GM21825 (cell line): ENCODE results near the gene SEMA4C.

Source experiments
- ATAC-seq: cut with Tn5 transposase; IDR thresholded peaks from one replicate; pipeline ENCODE4 v1.9.1; 2021; ENCODE audit warnings: mild to moderate bottlenecking, moderate library complexity; ENCODE audit not compliant: unreplicated experiment

SEMA4C gene

DNA sequence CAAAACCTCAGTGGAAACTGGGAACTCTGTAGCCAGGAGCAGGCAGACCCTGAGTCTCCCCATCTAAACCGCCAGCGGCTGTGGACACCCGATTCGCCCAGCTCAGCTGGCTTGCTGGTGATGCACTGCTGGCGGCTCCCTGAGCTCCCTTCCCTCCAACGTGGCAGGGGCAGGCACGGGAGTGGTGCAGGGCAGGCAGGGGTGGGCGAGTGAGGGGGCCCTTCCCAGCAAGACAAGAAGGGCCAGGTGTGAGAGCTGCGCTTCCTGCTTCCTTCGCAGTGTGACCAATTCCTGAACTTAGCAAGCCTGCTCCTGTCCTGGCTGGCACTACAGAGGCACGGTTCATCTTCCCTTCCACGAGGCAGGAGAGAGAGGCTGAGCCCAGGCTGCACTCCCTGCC is 12.3 kb upstream of the SEMA4C start:
- no peak for ATAC-seq

DNA sequence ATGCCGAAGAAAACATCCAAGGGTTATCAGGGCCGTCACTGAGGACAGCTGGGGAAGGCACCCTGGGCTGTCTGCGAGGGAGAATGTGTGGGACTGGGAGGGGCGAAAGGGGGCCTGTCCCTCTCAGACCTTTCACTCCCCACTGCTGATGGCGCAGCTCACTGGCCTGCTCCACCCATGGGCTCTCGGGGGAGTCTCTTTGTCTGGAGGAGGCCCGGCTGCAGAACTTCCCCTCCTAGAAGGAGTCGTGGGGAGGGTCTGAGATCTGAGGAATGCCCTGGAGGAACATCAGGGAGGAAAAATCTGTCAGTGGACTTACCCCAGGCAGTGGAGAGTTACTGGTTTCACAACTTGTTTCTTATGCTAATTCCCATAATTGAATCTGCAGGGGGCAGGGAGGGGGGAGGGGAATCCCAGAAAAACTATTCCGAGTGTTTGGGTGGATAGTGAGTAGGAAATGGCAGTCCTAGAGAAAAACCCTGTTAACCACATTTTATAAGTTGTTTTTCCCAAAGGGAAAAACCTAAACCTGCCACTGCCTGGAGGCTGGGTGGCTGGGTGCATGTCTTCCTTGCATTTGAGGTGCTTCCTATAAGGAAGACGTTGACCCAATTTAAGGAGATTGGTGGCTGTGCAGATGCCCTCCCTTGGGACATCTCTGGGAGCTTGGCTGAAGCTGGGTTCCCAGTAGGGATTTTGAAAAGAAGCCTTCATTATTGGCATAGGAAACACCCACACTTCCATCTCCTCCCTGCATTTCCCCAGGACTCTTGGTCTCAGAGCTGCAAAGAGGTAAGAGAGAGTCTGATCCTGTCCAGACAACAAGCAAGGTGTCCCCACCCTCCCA is 11.7 kb upstream of the SEMA4C start:
- ATAC-seq: no peak

DNA sequence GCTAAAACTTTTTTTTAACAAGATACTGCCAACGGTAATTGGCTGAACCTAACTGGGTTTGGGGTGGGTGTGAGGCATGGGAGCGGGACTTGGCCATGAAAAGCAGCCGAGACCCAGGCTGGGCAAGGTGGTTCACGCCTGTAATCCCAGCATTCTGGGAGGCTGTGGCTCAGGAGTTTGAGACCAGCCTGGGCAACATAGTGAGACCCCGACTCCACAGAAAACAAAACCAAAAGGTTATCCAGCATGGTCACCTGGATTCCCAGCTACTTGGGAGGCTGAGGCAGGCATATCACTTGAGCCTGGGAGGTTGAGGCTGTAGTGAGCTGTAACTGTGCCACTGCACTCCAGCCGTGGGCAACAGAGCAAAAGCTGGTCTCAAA is 11.0 kb upstream of the SEMA4C start:
- ATAC-seq: no peak

DNA sequence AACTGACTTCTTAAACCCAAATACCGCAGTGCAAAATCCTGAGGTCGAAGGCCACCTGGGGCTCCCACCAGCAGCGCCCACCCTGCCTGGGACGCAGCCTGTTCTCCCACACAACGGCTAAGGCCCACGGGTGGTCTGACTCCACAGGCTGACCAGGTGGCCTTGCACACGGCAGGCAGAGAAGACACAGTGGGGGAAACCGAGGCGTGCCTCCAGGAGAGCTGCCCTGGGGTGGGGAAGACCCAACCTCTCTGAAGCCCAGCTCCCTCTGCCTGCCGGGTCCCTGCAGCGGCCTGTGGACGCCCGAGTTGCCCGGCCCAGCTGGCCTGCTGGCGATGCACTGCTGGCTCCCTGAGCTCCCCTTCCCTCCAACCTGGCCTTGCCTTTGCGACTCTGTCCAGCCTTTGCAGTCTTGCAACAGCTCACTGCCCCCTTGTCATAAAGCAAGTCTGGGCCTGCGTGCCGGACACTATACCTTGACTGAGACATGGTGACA is 9.7 kb upstream of the SEMA4C start:
- no peak for ATAC-seq

DNA sequence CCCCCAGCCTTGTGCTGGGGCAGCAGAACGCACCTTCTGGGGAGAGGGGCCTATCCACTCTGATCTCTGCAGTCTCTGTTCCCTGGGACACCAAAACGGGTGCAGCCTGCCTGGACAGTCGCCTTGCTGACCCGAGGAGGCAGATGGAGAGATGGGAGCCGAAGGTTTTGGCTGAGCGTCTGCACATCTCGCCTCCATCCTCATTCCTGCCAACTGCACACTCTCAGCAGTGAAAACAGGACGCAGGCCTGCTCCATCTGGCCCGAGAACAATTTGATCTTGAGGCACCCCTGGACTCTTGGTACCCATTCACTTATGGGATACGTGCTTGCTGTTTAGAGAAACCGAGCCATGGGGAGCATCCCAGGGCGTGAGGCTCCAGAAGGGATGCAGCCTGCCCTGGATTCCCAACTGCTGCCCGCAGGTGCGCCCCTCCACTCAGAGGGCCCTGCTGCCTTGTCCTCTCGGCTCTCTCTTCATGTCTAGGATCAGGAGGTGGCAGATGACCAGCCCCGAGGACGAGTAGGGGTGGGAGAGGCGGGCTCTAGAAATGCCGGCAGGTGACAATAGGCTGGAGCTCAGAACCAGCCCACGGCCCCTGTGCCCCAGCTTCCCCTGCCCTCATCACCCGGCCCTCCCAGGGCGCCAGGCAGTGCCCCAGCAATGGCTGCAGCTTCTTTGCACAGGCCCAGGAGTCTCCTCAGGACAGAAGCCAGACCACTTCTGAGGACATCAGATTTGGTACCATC is 9.1 kb upstream of the SEMA4C start:
- no peak for ATAC-seq

DNA sequence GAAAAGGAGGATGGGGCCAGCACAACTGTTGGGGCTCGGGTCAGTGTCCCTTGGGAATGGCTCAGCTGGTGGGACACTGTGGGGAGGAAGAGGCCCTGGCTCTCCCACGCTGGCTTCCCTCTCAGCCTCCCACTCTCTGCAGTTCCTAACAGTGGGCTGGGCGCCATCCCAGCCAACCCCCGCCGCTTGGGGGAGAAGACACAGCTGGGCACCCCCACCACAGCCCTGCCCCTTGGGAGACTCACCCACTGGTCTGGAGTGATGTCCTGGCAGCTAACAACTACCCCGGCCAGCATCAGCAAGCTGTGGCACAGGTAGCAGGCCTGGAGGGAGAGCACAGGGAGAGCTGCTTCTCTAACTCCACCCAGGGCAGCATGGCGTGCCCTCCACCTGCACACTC is 8.3 kb upstream of the SEMA4C start:
- ATAC-seq: no peak

DNA sequence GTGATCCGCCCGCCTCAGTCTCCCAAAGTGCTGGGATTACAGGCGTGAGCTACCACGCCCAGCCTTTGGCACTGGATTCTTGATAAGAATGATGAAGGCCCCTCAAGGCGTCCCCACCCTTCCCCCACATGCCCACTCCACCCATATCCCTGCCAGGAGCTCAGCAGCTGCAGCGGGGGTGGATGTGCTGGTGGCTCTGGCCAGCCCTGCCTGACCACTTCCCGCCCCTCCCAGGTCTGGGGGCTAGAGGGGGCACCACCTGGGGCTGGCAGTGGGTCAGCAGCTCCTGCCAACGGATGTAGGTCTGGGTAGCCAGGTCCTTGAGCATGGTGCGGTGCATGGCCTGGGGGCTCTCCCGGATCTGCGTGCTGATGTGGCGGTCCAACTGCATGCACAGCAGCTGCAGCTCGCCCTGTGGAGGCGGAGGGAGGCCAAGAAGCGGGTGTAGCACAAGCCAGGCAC is 7.8 kb upstream of the SEMA4C start:
- ATAC-seq: no peak

DNA sequence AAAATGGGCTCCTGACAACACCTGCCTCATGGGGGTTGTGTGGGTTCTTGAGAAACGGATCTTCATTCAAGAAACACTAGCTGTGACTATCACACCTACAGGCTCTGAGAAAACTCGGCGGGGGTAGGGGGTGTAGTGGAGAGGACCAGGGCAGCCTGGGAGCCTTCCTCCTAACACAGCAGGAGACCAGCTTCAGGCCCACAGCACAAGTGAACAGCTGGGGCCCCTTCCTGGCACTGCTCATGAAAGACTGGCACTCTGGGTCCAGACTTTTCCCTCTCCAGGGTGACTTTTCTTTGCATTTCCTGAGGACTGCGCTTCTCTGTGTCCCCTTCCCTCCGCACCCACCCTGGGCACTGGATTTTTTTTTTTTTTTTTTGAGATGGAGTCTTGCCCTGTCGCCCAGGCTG is 7.2 kb upstream of the SEMA4C start:
- ATAC-seq: no peak

DNA sequence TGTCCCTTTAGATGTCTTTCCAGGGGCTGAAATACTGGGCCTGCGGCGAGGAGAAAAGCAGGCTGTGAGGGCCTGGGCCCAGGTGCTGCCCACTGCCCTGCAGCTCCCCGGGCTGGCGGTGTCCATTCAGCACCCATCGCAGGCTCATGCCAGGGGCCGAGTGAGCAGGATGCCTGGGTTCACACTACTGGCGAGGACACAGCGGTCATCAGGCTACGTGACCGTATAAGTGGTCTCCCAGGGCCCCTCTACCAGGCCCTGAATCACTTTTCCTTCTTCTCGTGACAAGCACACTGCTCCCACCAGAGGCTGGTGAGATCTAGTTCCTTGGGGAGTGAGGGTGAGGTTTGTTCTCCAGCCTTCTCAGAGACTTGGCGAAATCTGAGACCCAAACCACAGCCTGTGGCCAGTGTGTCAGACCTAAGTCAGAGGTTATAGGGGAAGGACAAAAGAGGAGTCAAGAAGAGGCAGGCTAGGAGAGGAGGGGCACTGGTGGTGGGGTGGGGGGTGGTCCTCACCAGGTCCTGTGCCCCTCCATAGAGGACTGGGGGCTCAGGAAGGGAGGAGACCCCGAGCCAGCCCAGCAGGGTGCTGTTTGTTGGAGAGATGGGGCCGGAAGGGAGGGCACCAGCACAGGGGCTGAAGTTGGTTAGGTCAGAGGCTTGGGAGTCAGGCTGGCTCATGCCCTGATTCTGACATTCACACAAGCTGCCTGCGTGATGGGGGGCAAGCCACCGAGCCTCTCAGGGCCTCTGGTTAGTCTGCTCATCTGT is 6.6 kb upstream of the SEMA4C start:
- ATAC-seq: no peak

DNA sequence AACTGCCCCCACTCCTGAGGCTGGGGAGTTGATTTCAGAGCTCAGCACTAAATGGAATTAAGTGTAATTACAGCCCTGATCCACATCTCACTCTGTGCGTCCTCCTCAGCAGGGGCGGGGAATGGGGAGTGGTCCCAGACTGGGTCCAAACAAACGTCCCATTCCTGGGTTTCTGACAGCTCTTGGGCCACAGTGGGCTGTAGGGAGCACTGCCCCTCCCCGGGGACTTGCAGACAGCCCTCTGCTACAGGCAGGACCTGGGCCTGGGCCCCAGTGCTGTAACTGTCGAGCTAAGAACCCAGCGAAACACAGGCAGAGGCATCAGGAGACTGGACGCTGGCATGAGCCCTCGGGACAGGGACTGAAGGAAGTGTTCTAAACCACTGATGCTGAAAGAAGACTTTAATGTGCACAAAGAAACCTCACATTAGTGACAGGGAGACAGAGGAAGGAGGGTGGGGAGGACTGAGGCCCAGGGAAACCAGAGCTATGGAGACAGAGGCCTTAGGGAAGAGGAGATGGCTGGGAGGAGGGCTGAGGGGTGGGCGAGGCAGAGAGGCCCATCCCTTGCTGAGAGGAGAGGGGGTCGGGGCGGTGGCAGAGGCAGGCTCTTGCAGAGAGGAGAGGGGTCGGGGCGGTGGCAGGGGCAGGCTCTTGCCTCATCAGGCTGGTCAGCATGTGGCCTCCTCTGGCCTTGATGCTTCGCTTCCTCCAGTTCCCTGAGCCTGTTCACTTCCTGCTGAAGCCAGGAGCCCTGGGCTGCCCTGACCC is 5.8 kb upstream of the SEMA4C start:
- no peak for ATAC-seq

DNA sequence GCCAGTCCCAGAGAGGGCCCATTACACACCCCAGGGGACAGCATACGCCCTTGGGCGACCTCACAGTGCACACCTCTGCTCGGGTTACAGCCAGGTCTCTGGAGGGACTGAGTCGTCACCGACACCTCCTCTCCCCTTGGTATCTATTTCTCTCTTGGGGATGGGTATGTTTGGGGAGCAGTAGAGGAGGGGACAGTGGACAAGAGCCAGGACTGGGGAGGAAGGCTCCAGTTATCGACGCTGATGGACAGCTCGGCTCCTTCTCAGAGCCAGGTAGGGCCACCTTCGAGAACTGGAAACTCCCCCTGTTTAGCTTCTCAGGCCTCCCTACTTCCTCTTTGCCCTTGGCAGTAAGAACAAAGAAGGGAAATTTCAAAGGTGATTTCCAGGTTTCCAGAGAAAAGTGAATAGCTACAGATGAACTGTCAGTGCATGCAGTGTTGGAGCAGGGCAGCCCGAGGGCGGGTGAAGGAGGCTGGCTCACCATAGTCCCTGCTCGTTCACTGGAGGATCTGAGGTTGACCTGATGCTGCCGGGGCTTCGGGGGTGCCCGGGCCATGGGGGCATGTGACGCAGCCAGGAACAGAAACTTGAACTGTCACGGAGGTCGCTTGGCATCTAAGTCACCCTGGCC is 4.4 kb upstream of the SEMA4C start:
- ATAC-seq: peak; percentile 49

DNA sequence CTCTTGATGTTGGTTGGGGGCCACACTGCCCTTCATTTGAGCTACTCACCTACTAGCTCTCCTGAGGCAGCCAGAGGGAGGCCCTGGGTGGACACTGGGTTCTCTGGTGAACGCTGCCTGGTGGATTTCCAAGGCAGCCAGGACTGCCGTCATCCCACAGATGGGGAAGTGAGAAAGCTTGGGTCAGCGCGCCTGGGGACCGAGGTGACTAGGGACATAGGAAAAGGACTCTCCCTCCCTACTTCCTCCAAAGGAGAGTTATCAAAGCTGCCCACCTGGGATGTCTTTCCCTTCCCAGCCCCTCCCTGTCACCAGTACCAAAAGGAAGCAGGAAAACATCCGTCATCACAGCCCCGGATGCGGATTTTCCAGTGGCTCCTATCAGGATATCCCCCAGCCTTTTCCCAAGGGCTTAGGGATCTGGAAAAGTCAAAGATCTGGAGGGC is 3.8 kb upstream of the SEMA4C start:
- no peak for ATAC-seq

DNA sequence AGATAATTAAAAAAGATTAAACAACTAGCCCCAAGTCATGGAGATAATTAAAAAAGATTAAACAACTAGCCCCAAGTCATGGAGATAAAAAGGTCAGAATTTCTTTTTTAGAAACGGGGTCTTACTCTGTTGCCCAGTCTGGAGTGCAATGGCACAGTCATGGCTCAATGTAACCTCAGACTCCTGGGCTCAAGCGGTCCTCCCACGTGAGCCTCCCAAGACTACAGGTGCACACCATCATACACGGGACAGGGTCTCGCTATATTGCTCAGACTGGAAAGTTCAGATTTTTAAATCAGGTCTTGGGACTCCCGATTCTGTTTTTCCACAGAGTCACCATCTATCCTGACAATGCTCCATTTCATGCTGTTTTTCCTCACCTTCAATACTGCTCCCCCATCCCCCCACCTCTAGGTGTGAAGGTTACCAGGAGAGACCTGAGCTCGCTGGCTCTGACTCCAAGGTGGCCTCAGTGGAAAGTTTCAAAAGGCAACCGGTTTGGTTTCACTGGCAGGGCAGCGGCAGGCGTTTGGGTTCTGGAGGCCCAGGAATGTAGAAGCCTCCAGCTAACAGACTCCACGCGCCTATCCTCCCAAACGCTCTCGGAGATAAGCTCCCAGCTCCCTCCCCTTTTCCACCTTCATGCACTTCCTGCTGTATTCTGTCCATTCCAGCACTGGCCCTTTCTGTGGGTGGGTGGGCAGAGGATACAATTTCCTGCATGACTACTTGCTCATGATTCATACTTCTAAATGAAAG is 2.9 kb upstream of the SEMA4C start:
- ATAC-seq: no peak

DNA sequence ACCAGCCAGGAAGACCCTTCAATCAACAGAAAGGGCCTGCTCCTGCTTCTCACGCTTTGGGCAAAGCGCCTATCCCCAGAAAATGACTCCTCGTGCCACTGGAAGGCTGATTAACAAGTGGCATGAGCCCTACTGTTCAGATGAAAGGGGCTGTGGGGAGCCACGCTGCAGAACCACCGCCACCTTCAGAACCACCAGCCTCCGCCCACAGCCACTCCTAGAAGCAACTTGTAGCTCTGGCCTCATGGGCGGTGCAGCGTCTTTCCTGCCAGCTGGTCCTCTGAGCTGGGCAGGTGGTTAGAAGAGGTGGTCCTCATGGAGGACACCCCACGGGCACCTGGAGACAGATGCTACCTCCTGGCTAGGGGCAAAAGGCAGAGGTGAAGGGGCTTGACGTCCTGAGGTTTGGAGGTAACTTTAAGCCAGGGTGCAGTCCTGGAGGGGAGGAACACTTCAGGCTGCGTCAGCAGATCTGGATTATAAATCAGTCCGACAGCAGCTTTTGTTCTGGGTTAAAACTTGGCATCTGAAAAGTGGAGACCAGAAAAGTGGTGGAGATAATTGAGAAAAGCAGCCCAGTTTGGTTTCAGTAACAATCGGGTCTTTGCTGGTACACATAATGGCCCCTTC is 861 bp upstream of the SEMA4C start:
- ATAC-seq: no peak

DNA sequence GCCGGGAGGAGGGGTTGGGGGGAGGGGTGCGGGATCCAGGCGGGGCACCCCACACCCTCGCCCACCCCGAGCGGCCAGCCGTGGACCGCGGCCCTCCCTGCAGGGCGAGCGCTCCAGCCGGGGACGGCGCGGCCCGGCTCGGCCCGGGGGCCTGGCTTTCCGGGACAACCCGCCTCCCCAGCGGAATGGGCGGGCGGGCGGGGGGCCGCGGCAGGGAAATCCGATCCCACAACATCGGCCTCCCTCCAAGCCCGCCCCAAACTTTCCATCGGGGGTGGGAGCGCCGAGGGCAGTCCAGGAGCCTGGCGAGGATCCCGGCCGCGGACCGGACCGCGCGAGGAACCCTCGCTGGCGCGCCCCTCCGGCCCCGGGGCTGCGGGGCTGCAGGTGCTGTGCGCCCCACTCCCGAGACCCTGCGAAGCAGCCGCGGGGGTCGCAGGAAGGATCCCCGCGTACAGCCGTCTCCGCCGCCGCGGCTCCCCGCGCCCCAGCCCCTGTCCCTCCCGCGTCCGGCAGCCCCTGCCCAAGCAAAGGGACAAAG is 529 bp downstream of the SEMA4C start:
- no peak for ATAC-seq

DNA sequence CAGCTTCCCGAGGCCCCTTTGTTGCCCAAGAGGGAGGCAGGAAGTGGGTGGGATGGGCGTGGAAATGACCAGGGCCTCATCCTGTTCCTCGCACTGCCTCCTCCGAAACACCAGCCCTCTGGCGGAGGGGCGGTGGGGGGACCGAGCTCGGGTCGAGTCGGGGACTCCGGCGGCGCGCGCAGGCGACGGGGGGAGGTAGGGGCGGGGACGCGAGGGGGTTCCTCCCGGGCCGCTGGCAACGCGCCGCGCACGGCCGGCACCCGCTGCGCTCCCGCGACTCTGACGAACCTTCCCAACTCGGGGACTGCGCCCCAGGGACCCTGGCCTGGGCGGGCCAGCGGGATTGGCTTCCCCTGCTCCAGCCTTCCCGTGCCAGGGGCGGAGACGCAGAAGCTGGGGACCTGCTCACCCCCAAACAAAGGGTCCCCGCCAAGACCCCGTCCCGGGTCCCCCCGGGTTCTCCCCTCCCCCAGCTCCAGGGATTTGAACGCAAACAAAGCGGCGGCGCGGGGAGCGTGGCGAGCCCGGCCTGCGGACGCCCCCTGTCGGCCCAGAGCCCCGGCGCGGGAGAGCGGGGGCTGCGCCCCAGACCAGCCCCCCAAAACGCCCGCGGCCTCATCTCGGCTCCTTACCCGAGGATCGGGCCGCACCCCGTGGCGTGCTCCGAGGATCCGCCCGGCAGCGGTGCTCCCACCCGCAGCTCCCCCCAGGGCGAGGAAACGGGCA is 1.2 kb downstream of the SEMA4C start:
- ATAC-seq: peak; percentile 35

DNA sequence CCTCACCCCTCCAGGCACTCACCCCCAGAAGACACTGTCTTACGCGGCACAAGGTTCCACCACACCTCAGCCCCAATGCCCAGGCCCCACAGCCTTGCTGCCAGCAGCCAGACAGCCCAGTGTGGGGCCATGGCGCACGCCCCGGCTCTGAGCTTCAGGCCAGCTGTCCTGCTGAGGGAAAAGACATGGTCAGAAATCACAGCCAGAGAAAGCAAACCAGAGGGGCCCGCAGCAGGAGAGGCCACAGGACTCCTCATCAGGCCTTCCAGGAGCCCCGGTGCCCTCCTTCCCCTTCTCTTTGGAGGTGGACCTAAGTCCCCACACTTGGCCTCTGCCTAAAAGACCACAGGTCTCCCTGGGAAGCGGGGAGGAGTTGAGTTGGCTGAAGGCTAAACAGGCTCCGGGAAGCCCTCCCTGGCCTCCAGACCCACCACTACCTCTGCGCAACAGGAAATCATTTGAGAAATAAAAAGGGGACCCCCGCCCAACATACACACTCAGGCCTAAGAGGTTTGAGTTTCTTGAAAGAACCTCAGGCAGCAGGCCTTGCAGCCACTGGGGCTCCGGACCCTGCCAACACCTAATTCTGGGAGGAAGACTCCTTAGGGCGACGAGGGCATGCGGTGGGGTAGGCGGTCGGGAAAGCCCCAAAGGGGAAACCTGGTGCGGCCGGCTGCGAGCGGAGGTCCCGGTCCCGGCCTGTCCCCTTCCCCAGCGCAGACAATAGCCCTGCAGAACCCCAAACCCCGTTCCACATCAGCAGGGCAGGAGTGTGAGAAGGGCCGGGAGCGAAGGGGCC is 1.9 kb downstream of the SEMA4C start:
- peak; percentile 11 for ATAC-seq
